ENCODE results near the gene TDP2.
A peak's percentile ranks its signal among the peaks of the same experiment; 100 is the strongest.
"Not testable (repeated sequence)": the region's sequence is repeated elsewhere in the genome, so short reads cannot be mapped to it uniquely, and the experiment has no call there.

The TDP2 gene

GRCh38 chr6:24666641-24667377 is at the start of gene TDP2, which contains the start of gene ACOT13:
Gene TDP2, minus strand, starts transcription at chr6:24666899. Its CDS starts 37 bp downstream, at chr6:24666862.
Gene ACOT13, plus strand, starts transcription at chr6:24667077. Its CDS starts 187 bp downstream, at chr6:24667264.
- Histone ChIP-seq H3K36me3 (ENCODE audit: control insufficient read depth, low read depth, low read length) (peaks cover 28% of the 10 kb centered on the region), H3K4me1 (ENCODE audit: control insufficient read depth, low read depth, low read length) (peaks cover 11% of the 10 kb centered on the region)

GRCh38 chr6:24710519-24711303 is 44.0 kb upstream of the TDP2 start:
- no peaks in the 10 kb centered on the region for H3K9me3 ChIP-seq (ENCODE audit: control insufficient read depth, low read depth, low read length)
- H3K36me3 ChIP-seq (ENCODE audit: control insufficient read depth, low read depth, low read length): peaks cover 98% of the 10 kb centered on the region
- H3K9ac ChIP-seq (ENCODE audit: low read length): no peak overlapping the region
- no peak overlapping the region for H3K4me3 ChIP-seq (ENCODE audit: low read length)
- H3K27me3 ChIP-seq (ENCODE audit: control insufficient read depth, insufficient read depth, low read length): no peaks in the 10 kb centered on the region
- H3K27ac ChIP-seq (ENCODE audit: low read length): no peak overlapping the region
- no peaks in the 10 kb centered on the region for H3K4me1 ChIP-seq (ENCODE audit: control insufficient read depth, low read depth, low read length)

More at GRCh38 chr6:24666641-24667377, at the start of gene TDP2, which contains the start of gene ACOT13:
- H3K9ac ChIP-seq (ENCODE audit: low read length): peak within 1 kb of the TSS; percentile 84
- H3K27ac ChIP-seq (ENCODE audit: low read length): peak within 1 kb of the TSS; percentile 72
- H3K27me3 ChIP-seq (ENCODE audit: control insufficient read depth, insufficient read depth, low read length): no peaks in the 10 kb centered on the region
- peak within 1 kb of the TSS; percentile 88 for H3K4me3 ChIP-seq (ENCODE audit: low read length)
- H3K9me3 ChIP-seq (ENCODE audit: control insufficient read depth, low read depth, low read length): peaks cover 14% of the 10 kb centered on the region

- Histone ChIP-seq H3K4me1 (ENCODE audit: control insufficient read depth, low read depth, low read length) (no peaks in the 10 kb centered on the region), H3K36me3 (ENCODE audit: control insufficient read depth, low read depth, low read length) (peaks cover 98% of the 10 kb centered on the region), H3K27ac (ENCODE audit: low read length) (no peak overlapping the region), H3K9me3 (ENCODE audit: control insufficient read depth, low read depth, low read length) (no peaks in the 10 kb centered on the region), H3K4me3 (ENCODE audit: low read length) (no peak overlapping the region), H3K27me3 (ENCODE audit: control insufficient read depth, insufficient read depth, low read length) (no peaks in the 10 kb centered on the region), H3K9ac (ENCODE audit: low read length) (no peak overlapping the region)
Observed at GRCh38 chr6:24709014-24709711, 42.5 kb upstream of the TDP2 start.

- no peak overlapping the region for H3K27ac ChIP-seq (ENCODE audit: low read length)
- peaks cover 98% of the 10 kb centered on the region for H3K36me3 ChIP-seq (ENCODE audit: control insufficient read depth, low read depth, low read length)
- H3K4me1 ChIP-seq (ENCODE audit: control insufficient read depth, low read depth, low read length): no peaks in the 10 kb centered on the region
Observed at GRCh38 chr6:24708612-24709011, 41.9 kb upstream of the TDP2 start.

GRCh38 chr6:24704468-24704867 is 37.8 kb upstream of the TDP2 start:
- Histone ChIP-seq H3K36me3 (ENCODE audit: control insufficient read depth, low read depth, low read length) (peaks cover 80% of the 10 kb centered on the region), H3K4me1 (ENCODE audit: control insufficient read depth, low read depth, low read length) (no peaks in the 10 kb centered on the region), H3K27ac (ENCODE audit: low read length) (no peak overlapping the region), H3K4me3 (ENCODE audit: low read length) (no peak overlapping the region), H3K27me3 (ENCODE audit: control insufficient read depth, insufficient read depth, low read length) (no peaks in the 10 kb centered on the region), H3K9ac (ENCODE audit: low read length) (no peak overlapping the region), H3K9me3 (ENCODE audit: control insufficient read depth, low read depth, low read length) (no peaks in the 10 kb centered on the region)

More at GRCh38 chr6:24708612-24709011, 41.9 kb upstream of the TDP2 start:
- Histone ChIP-seq H3K9ac (ENCODE audit: low read length) (no peak overlapping the region), H3K27me3 (ENCODE audit: control insufficient read depth, insufficient read depth, low read length) (no peaks in the 10 kb centered on the region), H3K4me3 (ENCODE audit: low read length) (no peak overlapping the region), H3K9me3 (ENCODE audit: control insufficient read depth, low read depth, low read length) (no peaks in the 10 kb centered on the region)

GRCh38 chr6:24702720-24703282 is 36.1 kb upstream of the TDP2 start:
- peaks cover 70% of the 10 kb centered on the region for H3K36me3 ChIP-seq (ENCODE audit: control insufficient read depth, low read depth, low read length)

GRCh38 chr6:24699521-24700359 is 33.0 kb upstream of the TDP2 start:
- Histone ChIP-seq H3K36me3 (ENCODE audit: control insufficient read depth, low read depth, low read length) (peaks cover 39% of the 10 kb centered on the region), H3K27ac (ENCODE audit: low read length) (no peak overlapping the region), H3K4me1 (ENCODE audit: control insufficient read depth, low read depth, low read length) (no peaks in the 10 kb centered on the region), H3K27me3 (ENCODE audit: control insufficient read depth, insufficient read depth, low read length) (no peaks in the 10 kb centered on the region), H3K9me3 (ENCODE audit: control insufficient read depth, low read depth, low read length) (no peaks in the 10 kb centered on the region), H3K4me3 (ENCODE audit: low read length) (no peak overlapping the region), H3K9ac (ENCODE audit: low read length) (no peak overlapping the region)

More at GRCh38 chr6:24702720-24703282, 36.1 kb upstream of the TDP2 start:
- H3K4me3 ChIP-seq (ENCODE audit: low read length): no peak overlapping the region
- H3K4me1 ChIP-seq (ENCODE audit: control insufficient read depth, low read depth, low read length): no peaks in the 10 kb centered on the region
- no peak overlapping the region for H3K9ac ChIP-seq (ENCODE audit: low read length)
- H3K27me3 ChIP-seq (ENCODE audit: control insufficient read depth, insufficient read depth, low read length): no peaks in the 10 kb centered on the region
- H3K9me3 ChIP-seq (ENCODE audit: control insufficient read depth, low read depth, low read length): no peaks in the 10 kb centered on the region
- H3K27ac ChIP-seq (ENCODE audit: low read length): no peak overlapping the region

- Histone ChIP-seq H3K36me3 (ENCODE audit: control insufficient read depth, low read depth, low read length) (peaks cover 14% of the 10 kb centered on the region), H3K9me3 (ENCODE audit: control insufficient read depth, low read depth, low read length) (no peaks in the 10 kb centered on the region), H3K4me1 (ENCODE audit: control insufficient read depth, low read depth, low read length) (no peaks in the 10 kb centered on the region), H3K27ac (ENCODE audit: low read length) (no peak overlapping the region), H3K27me3 (ENCODE audit: control insufficient read depth, insufficient read depth, low read length) (no peaks in the 10 kb centered on the region), H3K9ac (ENCODE audit: low read length) (no peak overlapping the region), H3K4me3 (ENCODE audit: low read length) (no peak overlapping the region)
Observed at GRCh38 chr6:24696097-24696496, 29.4 kb upstream of the TDP2 start.

- H3K27me3 ChIP-seq (ENCODE audit: control insufficient read depth, insufficient read depth, low read length); H3K4me3 ChIP-seq (ENCODE audit: low read length); H3K9me3 ChIP-seq (ENCODE audit: control insufficient read depth, low read depth, low read length); H3K9ac ChIP-seq (ENCODE audit: low read length); H3K27ac ChIP-seq (ENCODE audit: low read length); H3K4me1 ChIP-seq (ENCODE audit: control insufficient read depth, low read depth, low read length): not testable (repeated sequence)
- H3K36me3 ChIP-seq (ENCODE audit: control insufficient read depth, low read depth, low read length): peaks cover 11% of the 10 kb centered on the region
Observed at GRCh38 chr6:24695635-24696034, 28.9 kb upstream of the TDP2 start.

- no peak overlapping the region for H3K27ac ChIP-seq (ENCODE audit: low read length)
- H3K36me3 ChIP-seq (ENCODE audit: control insufficient read depth, low read depth, low read length): peaks cover 6% of the 10 kb centered on the region
- H3K27me3 ChIP-seq (ENCODE audit: control insufficient read depth, insufficient read depth, low read length): no peaks in the 10 kb centered on the region
- H3K9me3 ChIP-seq (ENCODE audit: control insufficient read depth, low read depth, low read length): no peaks in the 10 kb centered on the region
- no peaks in the 10 kb centered on the region for H3K4me1 ChIP-seq (ENCODE audit: control insufficient read depth, low read depth, low read length)
- no peak overlapping the region for H3K4me3 ChIP-seq (ENCODE audit: low read length)
- H3K9ac ChIP-seq (ENCODE audit: low read length): no peak overlapping the region
Observed at GRCh38 chr6:24694198-24694597, 27.5 kb upstream of the TDP2 start.

All from iPS-18a (cell line).